ENCODE data around the gene PHLPP1.

The PHLPP1 gene

DNA sequence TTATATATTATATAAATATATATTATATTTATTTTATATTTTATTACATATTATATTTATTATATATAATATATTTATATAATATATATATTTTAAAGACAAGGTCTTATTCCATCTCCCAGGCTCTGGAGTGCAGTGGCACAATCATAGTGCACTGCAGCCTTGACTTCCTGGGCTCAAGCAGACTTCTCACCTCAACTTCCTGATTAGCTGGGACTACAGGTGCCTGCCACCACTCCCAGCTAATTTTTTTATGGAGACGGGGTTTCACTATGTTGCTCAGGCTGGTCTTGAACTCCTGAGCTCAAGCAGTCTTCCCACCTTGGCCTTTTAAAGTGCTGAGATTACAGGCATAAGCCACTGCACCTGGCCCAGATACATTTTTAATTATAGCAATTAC is 110.0 kb downstream of the PHLPP1 start:
- in situ Hi-C loops (cut with MboI; ENCODE audit: low sequenced_read_pairs, unreplicated experiment) = no loop called here
- no peak for DNase-seq (ENCODE audit: low spot score)
- TF ChIP-seq, protein P1, sequence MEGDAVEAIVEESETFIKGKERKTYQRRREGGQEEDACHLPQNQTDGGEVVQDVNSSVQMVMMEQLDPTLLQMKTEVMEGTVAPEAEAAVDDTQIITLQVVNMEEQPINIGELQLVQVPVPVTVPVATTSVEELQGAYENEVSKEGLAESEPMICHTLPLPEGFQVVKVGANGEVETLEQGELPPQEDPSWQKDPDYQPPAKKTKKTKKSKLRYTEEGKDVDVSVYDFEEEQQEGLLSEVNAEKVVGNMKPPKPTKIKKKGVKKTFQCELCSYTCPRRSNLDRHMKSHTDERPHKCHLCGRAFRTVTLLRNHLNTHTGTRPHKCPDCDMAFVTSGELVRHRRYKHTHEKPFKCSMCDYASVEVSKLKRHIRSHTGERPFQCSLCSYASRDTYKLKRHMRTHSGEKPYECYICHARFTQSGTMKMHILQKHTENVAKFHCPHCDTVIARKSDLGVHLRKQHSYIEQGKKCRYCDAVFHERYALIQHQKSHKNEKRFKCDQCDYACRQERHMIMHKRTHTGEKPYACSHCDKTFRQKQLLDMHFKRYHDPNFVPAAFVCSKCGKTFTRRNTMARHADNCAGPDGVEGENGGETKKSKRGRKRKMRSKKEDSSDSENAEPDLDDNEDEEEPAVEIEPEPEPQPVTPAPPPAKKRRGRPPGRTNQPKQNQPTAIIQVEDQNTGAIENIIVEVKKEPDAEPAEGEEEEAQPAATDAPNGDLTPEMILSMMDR (IDR thresholded peaks at IDR 0.05; ENCODE audit: borderline replicate concordance, control extremely low read depth, extremely low read depth, insufficient read depth, missing control alignments) = no peak

DNA sequence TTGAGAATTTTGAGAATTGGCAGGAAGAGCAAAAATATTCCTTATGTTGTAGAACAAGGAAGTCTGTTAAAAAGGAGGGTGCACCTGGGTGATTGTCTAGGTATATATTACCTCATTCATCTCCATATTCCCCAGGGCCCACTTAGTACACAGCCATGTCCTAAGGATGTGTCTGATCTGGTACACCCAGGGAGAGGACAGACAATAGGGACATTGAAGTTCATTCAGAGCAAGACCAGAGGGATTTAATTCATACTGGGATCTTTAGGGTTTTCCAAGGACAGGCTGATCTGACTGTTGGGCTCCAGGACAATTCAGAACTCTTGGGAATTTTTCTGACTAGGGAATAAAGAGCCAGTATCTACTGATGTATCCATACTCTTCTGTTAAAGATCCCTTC is 112.1 kb downstream of the PHLPP1 start:
- TF ChIP-seq, protein P1 (IDR thresholded peaks at IDR 0.05; ENCODE audit: borderline replicate concordance, control extremely low read depth, extremely low read depth, insufficient read depth, missing control alignments) = no peak
- DNase-seq (ENCODE audit: low spot score) = no peak

DNA sequence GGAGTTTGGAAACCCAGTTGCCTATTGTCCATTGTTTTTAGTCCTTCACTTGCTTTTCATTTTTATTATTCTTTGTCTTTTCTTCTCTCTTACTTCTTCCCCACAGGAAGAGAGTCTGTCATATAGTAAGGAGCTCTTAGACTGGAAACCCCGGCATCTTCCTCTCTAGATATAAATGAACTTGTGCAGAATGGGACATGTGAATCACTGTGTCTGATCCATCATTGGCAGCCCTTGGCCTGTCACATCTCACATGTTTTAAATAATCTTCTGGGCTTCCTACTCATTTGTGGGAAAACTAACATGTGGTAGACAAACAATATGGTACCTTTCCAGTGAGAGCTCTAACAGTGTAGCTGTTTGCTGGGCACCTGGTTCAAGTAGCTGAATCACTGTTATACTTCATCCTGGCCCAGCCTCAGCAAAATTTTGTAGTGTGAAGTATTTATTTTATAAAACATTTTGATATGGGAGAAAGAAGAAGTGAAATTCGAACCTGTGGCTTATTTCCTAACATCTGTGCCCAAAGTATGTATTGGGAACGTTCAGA is 112.8 kb downstream of the PHLPP1 start:
- DNase-seq (ENCODE audit: low spot score) = no peak
- in situ Hi-C loops (cut with MboI; ENCODE audit: low sequenced_read_pairs, unreplicated experiment) = no loop called here
- TF ChIP-seq, protein P1 (IDR thresholded peaks at IDR 0.05; ENCODE audit: borderline replicate concordance, control extremely low read depth, extremely low read depth, insufficient read depth, missing control alignments) = no peak

More for the DNA sequence above, 112.1 kb downstream of the PHLPP1 start:
- in situ Hi-C loops (cut with MboI; ENCODE audit: low sequenced_read_pairs, unreplicated experiment) = no loop called here

DNA sequence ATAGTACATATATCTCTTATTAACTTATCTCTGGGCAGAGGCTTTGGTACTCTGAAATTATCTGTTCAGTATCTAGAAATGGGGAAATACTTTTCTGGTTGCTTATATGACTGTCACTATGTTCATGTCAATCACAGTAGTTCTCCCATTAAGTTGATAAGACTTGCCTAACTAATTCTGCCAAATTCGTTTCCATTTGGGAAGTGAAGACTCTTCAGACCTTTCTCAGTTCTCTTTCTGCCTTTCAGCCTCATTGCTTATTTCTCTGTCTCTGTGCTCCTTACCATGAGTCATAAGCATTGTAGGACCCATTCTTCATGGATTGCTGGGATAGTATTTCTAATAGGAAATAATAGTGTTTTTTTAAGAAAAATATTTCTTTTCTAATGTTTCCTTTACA is 113.5 kb downstream of the PHLPP1 start:
- in situ Hi-C loops (cut with MboI; ENCODE audit: low sequenced_read_pairs, unreplicated experiment) = no loop called here
- TF ChIP-seq, protein P1 (IDR thresholded peaks at IDR 0.05; ENCODE audit: borderline replicate concordance, control extremely low read depth, extremely low read depth, insufficient read depth, missing control alignments) = no peak
- DNase-seq (ENCODE audit: low spot score) = no peak

DNA sequence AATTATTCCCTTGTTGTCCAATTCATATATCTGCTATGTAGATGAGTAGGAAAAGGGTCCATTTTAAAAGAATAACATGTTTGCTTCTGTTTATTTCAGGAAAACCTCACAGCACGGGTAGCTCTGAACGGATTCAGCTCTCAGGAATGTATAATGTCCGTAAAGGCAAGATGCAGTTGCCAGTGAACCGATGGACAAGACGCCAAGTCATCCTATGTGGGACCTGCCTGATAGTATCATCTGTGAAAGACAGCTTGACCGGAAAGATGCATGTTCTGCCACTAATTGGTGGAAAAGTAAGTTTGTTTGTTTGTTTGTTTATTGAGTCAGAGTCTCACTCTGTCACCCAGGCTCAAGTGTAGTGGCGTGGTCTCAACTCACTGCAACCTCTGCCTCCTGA is 114.6 kb downstream of the PHLPP1 start:
- TF ChIP-seq, protein P1 (IDR thresholded peaks at IDR 0.05; ENCODE audit: borderline replicate concordance, control extremely low read depth, extremely low read depth, insufficient read depth, missing control alignments) = no peak
- no peak for DNase-seq (ENCODE audit: low spot score)
- in situ Hi-C loops (cut with MboI; ENCODE audit: low sequenced_read_pairs, unreplicated experiment) = no loop called here

DNA sequence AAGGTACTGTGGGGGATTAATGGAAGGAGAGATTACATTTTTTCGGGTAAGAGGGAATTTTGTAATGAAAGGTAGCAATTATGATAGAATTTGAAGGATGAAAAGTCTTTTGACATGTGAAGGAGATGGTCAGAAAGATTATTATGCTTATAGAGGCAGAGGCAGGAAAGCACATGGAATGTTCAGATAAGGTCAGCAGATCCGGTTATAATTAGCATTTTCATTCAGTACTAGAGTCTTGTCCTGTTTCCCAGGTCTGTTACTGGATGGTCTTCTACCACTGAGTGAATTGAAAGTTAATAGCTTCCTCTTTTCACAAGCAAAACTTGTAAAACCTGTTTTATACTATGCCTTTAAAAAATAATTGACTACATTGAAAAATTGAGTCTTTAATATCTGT is 116.9 kb downstream of the PHLPP1 start:
- DNase-seq (ENCODE audit: low spot score) = no peak
- TF ChIP-seq, protein P1 (IDR thresholded peaks at IDR 0.05; ENCODE audit: borderline replicate concordance, control extremely low read depth, extremely low read depth, insufficient read depth, missing control alignments) = no peak
- in situ Hi-C loops (cut with MboI; ENCODE audit: low sequenced_read_pairs, unreplicated experiment) = no loop called here

All from GM13976 (cell line).